ENCODE measurements around the gene KREMEN2.

KREMEN2 gene

DNA sequence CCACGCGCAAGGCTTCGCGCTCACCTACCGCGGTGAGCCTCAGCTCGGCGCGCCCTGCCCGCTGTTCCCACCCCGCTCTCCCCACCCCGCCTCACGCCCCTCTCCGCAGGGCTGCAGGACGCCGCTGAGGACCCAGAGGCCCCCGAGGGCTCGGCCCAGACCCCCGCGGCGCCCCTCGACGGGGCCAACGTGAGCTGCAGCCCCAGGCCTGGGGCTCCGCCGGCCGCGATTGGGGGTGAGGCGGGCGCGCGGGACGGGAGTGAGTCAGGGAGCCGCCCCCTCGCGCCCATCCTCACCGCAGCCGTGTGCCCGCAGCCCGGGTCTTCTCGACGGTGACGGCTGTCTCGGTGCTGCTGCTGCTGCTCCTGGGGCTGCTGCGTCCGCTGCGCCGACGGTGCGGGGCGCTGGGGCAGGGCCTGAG, 3.1 kb downstream of the KREMEN2 start:
- no peak overlapping the region for H3K27ac Mint-ChIP-seq
- H3K4me3 Mint-ChIP-seq, result no peak overlapping the region
- H3K36me3 Mint-ChIP-seq (ENCODE audit: low read depth), result peaks cover 18% of the 10 kb centered on the region
- peaks cover 52% of the 10 kb centered on the region for H3K27me3 Mint-ChIP-seq
- peaks cover 33% of the 10 kb centered on the region for H3K4me1 Mint-ChIP-seq (ENCODE audit: low read depth)
- DNase-seq, result no peak
- H3K9me3 Mint-ChIP-seq, result no peaks in the 10 kb centered on the region

DNA sequence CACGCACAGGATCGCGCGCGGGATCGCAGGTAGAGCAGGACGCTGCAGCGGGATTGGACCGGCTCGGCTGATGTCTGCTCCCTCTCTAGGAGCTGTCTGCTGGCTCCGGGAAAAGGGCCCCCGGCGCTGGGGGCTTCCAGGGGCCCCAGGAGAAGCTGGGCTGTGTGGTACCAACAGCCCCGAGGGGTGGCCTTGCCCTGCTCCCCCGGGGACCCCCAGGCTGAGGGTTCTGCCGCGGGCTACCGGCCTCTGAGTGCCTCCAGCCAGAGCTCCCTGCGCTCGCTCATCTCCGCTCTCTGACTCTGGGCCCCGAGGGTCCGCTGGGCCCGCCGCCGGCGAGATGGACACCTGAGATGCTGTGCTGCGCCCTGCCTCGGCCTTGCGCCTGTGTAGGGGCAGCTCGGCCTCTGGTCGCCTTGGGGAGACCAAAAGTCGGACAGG, 3.7 kb downstream of the KREMEN2 start:
- no peaks in the 10 kb centered on the region for H3K9me3 Mint-ChIP-seq

DNA sequence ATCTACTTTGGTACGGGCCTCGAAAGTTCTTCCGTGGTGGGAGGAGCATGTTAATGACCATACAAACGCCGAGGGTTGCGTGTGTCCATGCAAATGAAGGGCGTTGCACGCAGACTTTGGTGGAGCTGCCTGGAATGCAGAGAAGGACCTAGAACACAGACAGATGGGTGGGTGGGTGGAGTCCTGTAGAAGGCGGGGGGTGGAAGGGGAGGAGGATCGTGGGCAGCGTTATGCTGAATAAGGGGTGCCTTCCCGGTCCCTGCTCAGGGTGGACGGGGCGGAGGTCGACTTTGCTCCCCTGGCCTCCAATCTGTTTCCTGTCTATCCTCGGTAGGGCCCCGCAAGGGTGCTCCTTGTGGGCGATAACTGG, 4.3 kb downstream of the KREMEN2 start:
- peaks cover 30% of the 10 kb centered on the region for H3K4me1 Mint-ChIP-seq (ENCODE audit: low read depth)
- H3K9me3 Mint-ChIP-seq, result no peaks in the 10 kb centered on the region
- DNase-seq, result no peak
- H3K4me3 Mint-ChIP-seq, result peak overlapping the region; percentile 74
- peak overlapping the region; percentile 44 for H3K27ac Mint-ChIP-seq
- H3K36me3 Mint-ChIP-seq (ENCODE audit: low read depth), result peaks cover 29% of the 10 kb centered on the region
- H3K27me3 Mint-ChIP-seq, result peaks cover 44% of the 10 kb centered on the region

More for the DNA sequence above, 3.7 kb downstream of the KREMEN2 start:
- DNase-seq, result no peak
- Mint-ChIP-seq H3K27me3 (peaks cover 47% of the 10 kb centered on the region), H3K27ac (no peak overlapping the region), H3K36me3 (ENCODE audit: low read depth) (peaks cover 23% of the 10 kb centered on the region), H3K4me3 (peak overlapping the region; percentile 74), H3K4me1 (ENCODE audit: low read depth) (peaks cover 33% of the 10 kb centered on the region)

DNA sequence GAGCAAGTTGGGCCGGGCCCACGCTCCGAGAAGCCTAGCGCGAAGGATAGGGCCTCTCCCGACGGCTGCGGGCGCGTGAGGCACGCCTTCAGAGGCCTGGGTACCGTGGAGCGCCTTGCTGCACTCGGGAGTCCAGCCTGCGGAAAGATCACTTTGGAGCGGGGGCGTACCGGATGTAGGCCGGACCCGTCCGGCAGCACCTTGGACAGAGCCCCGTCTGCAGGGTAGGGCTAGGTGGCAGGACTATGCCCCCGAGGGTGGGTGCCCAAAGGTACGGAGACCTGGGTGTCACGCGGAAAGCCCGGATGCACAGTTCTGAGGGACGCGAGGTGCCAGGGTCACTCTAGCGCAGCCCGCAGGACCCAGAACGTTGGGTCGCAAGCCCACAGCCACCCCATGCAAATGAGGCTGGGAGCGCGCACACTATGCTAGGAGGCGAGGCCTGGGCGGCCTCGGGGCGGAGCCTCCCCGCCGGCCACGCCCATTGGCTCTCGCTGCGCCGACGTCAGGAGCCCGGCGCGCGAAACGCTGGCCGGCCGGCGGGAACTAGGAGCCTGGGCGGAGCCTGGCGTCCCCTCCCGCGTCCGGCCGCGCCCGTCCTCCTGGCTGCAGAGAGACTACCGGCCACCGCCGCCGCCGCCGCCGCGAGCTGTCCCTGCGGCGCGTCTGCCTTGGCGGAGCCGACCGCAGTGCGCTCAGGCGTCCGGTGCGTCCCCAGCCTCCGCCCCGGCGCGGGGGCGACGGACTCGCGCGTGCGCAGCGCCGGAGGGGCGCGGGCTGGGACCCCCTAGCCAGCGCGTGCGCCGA, 4.9 kb downstream of the KREMEN2 start, which contains the start of gene PAQR4:
PAQR4 (plus strand) TSS at position 611 of the 807 bp plus-strand sequence. CDS start 327 bp downstream, outside the sequence.
- H3K4me1 Mint-ChIP-seq (ENCODE audit: low read depth), result peaks cover 27% of the 10 kb centered on the region
- peak; percentile 90 for DNase-seq
- H3K36me3 Mint-ChIP-seq (ENCODE audit: low read depth), result peaks cover 33% of the 10 kb centered on the region
- H3K27me3 Mint-ChIP-seq, result peaks cover 40% of the 10 kb centered on the region
- peak within 1 kb of the TSS; percentile 71 for H3K27ac Mint-ChIP-seq
- H3K9me3 Mint-ChIP-seq, result no peaks in the 10 kb centered on the region
- H3K4me3 Mint-ChIP-seq, result peak within 1 kb of the TSS; percentile 83

DNA sequence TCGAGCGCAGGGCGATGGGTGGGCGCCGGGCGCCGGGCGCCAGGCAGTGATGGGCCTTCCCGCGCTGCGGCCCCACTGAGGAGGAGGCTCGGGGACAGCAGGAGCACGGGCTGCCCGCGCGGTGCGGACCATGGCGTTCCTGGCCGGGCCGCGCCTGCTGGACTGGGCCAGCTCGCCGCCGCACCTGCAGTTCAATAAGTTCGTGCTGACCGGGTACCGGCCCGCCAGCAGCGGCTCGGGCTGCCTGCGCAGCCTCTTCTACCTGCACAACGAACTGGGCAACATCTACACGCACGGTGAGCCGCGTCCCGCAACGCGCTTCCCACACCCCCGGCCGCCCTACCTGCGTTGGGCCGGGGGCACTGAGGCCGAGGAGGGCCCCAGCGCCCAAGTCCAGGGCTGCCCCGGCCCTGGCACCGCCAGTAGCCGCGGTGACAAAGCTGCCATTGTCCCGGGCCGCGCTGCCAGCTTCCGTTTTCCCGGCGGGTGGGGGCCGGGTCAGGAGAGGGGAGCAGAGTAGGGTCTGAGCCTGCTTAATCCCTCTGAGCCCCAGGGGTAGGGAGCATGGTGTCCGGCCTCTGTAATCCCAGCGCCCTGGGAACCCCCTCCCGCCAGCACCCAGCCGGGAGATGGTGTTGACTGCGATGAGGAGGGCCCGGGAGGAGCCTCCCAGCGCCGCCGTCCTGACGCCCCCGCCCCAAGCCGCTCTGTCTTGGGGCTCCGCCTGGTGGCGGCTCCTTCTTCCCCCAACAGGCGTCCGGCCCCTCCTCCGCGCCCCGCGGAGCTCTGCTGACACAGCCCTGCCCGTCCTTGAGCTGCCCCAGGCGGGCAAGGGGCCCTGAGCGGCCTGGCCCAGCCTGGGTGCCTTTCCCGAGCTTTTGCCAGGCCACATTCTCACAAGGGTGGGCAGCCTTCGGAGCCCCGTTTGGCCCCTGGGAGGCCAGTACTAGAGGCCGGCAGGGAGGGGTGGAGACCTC, 5.8 kb downstream of the KREMEN2 start:
- peak; percentile 85 for DNase-seq
- Mint-ChIP-seq H3K36me3 (ENCODE audit: low read depth) (peaks cover 41% of the 10 kb centered on the region), H3K4me1 (ENCODE audit: low read depth) (peaks cover 23% of the 10 kb centered on the region), H3K27me3 (peaks cover 33% of the 10 kb centered on the region), H3K9me3 (no peaks in the 10 kb centered on the region), H3K4me3 (peak overlapping the region; percentile 83), H3K27ac (peak overlapping the region; percentile 71)

DNA sequence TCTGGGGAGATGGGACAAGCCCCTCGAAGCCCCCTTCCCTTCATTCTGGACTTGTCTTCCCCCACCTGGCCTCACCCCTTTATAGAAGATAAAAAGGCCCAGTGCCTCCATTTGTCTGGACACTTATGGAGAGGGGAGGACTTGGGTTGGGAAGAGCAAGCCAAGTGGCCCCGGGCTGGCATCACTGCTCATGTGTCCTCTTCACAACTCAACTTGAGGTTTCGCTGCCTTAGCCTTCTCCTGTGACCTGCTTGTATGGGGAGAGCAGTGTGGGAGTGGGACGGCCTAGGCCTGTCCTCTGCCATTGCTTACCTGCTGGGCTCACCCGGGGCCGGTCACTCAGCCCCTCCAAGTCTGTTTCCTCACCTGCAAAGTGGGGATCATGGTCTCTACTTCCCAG, 6.5 kb downstream of the KREMEN2 start:
- no peaks in the 10 kb centered on the region for H3K9me3 Mint-ChIP-seq
- no peak for DNase-seq
- H3K4me3 Mint-ChIP-seq, result peak overlapping the region; percentile 83
- H3K36me3 Mint-ChIP-seq (ENCODE audit: low read depth), result peaks cover 48% of the 10 kb centered on the region
- peaks cover 26% of the 10 kb centered on the region for H3K27me3 Mint-ChIP-seq
- H3K4me1 Mint-ChIP-seq (ENCODE audit: low read depth), result peaks cover 20% of the 10 kb centered on the region
- peak overlapping the region; percentile 23 for H3K27ac Mint-ChIP-seq

DNA sequence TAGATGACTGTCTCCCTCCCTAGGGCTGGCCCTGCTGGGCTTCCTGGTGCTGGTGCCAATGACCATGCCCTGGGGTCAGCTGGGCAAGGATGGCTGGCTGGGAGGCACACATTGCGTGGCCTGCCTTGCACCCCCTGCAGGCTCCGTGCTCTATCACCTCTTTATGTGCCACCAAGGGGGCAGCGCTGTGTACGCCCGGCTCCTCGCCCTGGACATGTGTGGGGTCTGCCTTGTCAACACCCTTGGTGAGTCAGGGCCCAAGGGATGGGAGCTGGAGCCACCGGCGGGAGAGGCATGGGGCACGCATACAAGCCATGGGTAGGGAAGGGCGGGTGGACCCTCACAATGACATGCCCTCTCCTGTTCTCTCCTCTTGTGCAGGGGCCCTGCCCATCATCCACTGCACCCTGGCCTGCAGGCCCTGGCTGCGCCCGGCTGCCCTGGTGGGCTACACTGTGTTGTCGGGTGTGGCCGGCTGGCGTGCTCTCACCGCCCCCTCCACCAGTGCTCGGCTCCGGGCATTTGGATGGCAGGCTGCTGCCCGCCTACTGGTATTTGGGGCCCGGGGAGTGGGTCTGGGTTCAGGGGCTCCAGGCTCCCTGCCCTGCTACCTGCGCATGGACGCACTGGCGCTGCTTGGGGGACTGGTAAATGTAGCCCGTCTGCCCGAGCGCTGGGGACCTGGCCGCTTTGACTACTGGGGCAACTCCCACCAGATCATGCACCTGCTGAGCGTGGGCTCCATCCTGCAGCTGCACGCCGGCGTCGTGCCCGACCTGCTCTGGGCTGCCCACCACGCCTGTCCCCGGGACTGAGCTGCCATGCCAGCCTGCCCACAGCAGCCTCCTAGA, 7.3 kb downstream of the KREMEN2 start:
- no peaks in the 10 kb centered on the region for H3K9me3 Mint-ChIP-seq
- H3K27ac Mint-ChIP-seq, result peak overlapping the region; percentile 23
- H3K27me3 Mint-ChIP-seq, result peaks cover 18% of the 10 kb centered on the region
- H3K4me1 Mint-ChIP-seq (ENCODE audit: low read depth), result peaks cover 20% of the 10 kb centered on the region
- peak overlapping the region; percentile 83 for H3K4me3 Mint-ChIP-seq
- DNase-seq, result no peak
- peaks cover 56% of the 10 kb centered on the region for H3K36me3 Mint-ChIP-seq (ENCODE audit: low read depth)

DNA sequence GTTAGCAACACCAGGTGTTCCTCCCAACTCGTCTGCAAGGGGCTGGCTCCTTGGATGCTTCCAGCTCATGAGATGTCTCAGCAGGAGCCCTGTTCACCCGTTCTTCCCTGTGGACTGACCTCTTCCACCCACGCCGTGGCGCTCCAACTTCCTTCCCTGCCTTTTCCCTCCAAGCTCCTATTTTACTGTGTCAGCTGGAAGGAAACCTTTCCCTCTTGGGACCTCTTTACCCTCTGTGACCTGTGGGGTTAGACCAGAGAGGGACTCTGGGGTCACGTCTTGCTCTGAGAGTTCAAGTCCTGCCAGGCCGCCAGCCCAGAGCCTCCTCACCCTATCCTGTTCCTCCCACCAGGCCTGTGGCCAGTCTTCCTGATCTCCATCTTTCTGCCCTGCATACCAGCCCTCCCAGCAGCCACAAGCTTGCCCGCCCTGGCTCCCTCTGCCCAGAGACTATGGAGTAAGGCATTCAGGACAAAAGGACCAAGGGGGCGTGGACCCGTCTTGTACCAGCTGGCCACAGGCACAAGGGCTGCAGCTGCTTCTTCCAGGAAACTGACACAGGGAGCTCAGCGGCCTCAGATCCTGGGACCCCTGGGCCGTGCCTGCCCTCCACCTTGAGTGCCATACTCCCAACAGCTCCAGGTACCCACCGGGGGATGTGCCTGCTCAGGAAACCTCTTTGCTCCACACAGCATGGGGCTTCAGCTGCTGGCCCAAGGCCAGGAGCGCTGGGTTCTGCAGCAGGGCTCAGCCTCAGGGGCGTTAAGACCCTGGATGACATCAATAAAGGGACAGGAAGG, 8.1 kb downstream of the KREMEN2 start:
- Mint-ChIP-seq H3K4me3 (peak overlapping the region; percentile 11), H3K4me1 (ENCODE audit: low read depth) (peaks cover 20% of the 10 kb centered on the region), H3K36me3 (ENCODE audit: low read depth) (peaks cover 65% of the 10 kb centered on the region), H3K27ac (peak overlapping the region; percentile 4), H3K27me3 (peaks cover 15% of the 10 kb centered on the region), H3K9me3 (no peaks in the 10 kb centered on the region)
- DNase-seq, result no peak

DNA sequence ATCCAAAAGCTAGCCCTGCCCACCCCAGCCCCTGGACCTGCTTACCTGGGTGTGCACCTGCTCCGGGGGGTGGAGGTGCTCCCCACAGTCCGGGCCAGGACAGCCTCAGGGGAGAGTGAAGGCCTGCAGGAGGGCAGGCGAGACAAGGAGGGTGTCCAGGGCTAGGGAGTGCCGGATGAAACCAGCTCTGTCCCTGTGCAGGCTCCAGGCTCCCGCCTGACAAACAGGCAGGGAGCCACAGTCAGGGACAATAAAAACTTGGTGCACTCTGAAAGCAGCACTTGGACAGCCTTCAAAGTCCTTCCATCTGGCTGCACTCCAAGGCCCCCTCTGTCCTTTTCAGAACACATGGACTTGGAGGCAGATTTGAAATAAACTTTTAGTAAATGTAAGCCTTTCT, 9.0 kb downstream of the KREMEN2 start:
- peaks cover 74% of the 10 kb centered on the region for H3K36me3 Mint-ChIP-seq (ENCODE audit: low read depth)
- H3K9me3 Mint-ChIP-seq, result no peaks in the 10 kb centered on the region
- H3K27me3 Mint-ChIP-seq, result peaks cover 9% of the 10 kb centered on the region
- peaks cover 20% of the 10 kb centered on the region for H3K4me1 Mint-ChIP-seq (ENCODE audit: low read depth)
- no peak overlapping the region for H3K27ac Mint-ChIP-seq
- no peak for DNase-seq
- H3K4me3 Mint-ChIP-seq, result no peak overlapping the region

DNA sequence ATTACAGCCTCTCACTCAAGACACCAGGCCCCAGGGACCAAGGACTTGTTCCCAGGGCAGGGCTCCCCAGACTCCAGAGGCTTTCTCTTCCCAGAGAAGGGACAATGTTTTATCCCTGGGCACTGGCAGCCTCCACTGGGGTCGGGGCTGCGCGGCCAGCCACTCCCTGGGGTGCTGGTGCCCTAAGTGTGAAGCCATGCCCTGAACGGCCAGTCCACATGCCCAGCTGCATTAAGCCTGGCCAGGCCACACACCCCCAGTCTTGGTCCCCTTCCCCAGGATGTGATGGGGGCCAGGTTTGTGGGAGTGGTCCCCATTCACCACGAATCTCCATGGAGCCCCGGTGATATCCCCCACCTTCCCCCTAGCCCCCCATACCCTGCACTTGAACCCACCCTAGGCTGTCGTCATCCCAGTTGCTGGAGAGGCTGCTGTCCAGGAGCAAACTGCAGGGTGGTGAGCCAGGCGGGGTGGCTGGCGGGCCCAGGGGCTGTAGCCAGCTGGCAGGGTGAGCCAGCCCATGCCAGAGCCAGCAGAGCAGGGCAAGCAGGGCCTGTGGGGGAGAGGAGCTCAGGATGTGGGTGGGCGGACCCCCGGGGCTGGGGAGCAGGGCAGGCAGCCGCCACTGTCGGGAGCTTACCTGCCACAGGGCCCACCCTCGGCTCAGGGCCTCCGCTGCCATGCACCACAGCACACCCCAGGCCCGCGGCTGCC, 9.7 kb downstream of the KREMEN2 start:
- Mint-ChIP-seq H3K9me3 (no peaks in the 10 kb centered on the region), H3K4me1 (ENCODE audit: low read depth) (peaks cover 16% of the 10 kb centered on the region), H3K27me3 (peaks cover 2% of the 10 kb centered on the region), H3K27ac (no peak overlapping the region), H3K36me3 (ENCODE audit: low read depth) (peaks cover 77% of the 10 kb centered on the region), H3K4me3 (no peak overlapping the region)
- DNase-seq, result no peak

DNA sequence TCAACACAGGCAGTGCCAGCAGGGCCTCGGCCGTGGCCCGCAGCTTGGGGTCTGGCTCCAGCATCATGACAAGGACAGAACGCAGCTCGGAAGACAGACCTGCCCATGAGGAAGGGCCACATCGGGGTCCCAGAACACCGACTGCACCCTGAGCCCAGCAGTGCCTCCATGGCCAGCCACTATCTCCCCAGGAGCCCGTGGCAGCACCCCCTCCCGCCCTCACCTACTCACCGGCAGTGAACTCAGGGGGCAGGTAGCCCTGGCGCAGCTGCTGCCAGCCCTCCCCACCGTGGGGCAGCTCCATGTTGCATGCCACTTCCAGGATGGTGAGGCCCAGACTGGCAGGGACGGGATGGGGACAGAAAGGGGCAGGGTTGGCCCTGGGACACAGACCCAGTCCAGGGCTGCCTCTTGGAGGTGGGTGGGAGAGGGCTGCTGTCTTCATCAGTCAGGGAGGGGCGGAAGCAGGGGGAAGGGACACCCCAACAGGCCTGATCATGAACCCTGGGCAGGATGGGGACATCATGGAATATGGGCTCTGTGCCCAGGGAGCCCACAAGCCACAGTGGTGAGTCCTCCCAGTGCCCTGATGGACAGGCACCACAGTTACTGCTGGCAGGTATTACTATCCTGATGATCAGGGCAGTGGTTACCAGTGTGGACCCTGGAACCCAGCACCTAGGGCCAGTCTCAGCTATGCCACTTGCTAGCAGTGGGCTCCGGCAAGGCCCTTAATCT, 10.4 kb downstream of the KREMEN2 start:
- no peak overlapping the region for H3K4me3 Mint-ChIP-seq
- peaks cover 17% of the 10 kb centered on the region for H3K4me1 Mint-ChIP-seq (ENCODE audit: low read depth)
- no peak for DNase-seq
- H3K9me3 Mint-ChIP-seq, result no peaks in the 10 kb centered on the region
- H3K36me3 Mint-ChIP-seq (ENCODE audit: low read depth), result peaks cover 81% of the 10 kb centered on the region
- peak overlapping the region; percentile 8 for H3K27ac Mint-ChIP-seq
- H3K27me3 Mint-ChIP-seq, result no peaks in the 10 kb centered on the region

DNA sequence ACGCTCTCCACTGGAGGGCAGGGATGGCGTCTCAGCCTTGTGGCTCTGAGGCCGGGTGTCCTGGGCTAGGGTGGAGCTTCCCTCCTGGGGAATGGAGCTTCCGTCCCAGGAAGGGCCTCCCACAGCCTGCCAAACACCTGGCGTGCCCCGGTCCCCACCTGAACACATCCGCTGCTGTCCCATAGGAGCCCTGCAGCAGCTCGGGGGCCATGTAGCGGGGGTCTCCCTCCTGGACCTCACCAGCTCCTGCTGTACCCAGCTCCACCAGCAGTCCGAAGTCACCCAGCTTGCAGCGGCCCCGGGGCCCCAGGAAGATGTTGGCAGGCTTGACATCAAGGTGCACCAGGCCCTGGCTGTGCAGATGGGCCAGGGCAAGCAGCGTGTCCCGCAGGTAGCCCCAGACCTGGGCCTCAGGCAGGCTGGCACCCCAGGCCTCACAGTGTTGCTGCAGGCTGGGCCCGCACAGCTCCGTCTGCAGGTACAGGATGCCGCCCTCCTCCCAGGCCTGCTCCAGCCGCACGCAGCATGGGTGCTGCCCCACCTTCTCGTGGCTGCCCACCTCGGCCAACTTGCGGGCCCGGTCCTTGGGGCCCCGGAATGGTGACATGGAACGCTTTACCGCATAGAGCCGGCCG, 11.2 kb downstream of the KREMEN2 start:
- Mint-ChIP-seq H3K36me3 (ENCODE audit: low read depth) (peaks cover 83% of the 10 kb centered on the region), H3K9me3 (no peaks in the 10 kb centered on the region), H3K27me3 (no peaks in the 10 kb centered on the region), H3K4me1 (ENCODE audit: low read depth) (peaks cover 17% of the 10 kb centered on the region), H3K27ac (no peak overlapping the region), H3K4me3 (no peak overlapping the region)
- DNase-seq, result no peak
